GM12891 (cell line): ENCODE measurements around the gene PPP2R5A.
A peak's percentile ranks its signal among the peaks of the same experiment; 100 is the strongest.

Source experiments
- POLR2A ChIP-seq: IDR thresholded peaks from 2 replicates; pipeline ENCODE4 v1.6.1; 2011; ENCODE audit warnings: low read depth, low read length, control low read depth
- POLR2AphosphoS5 ChIP-seq: IDR thresholded peaks from 2 replicates; pipeline ENCODE4 v1.6.1; 2011; ENCODE audit warnings: low read depth, low read length, control low read depth

DNA sequence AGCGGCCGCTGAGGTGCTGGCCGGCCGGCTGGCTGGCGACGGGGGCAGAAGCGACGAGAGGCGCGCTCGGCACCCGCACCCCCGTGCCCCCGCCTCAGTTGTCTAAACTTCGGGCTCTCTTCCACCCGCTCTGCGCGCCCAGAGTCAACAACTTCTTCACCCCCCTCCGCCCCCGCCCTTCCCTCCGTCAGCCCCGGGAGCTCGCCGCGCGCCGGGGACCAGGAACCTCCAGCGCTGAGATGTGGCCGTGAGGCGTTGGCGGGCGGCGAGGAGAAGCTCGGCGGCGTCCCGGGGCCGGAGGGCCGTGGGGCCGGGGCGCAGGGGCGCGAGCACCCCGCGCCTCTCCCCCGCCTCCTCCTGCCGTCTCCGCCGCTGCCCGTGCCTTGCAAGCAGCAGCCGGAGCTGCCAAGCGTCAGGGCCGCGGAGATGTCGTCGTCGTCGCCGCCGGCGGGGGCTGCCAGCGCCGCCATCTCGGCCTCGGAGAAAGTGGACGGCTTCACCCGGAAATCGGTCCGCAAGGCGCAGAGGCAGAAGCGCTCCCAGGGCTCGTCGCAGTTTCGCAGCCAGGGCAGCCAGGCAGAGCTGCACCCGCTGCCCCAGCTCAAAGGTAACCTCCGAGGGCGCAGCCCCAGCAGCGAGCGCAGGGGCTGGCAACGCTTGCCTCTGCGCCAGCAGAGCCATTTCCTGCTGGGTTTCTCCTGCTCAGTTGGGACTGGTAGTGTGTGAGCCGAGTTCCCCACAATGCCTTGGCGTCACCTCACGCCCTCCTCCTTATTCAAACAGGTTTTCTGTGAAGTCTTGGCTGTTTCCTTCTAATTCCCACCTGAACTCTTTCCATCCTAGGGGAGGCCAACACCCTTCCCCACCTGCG is 710 bp downstream of the PPP2R5A start:
- TF ChIP-seq POLR2A (peak; percentile 72; the same call in 1 of the 2 replicates), POLR2AphosphoS5 (peak; percentile 75; the same call in 1 of the 2 replicates)
